Adipose tissue (tissue), 3 donors: Measurements from ENCODE around the gene PRLH. TPM values are rescaled to one million over a fixed set of nuclear protein-coding genes. Genes with fewer than 3 reads are reported as not detected.
"Not testable (repeated sequence)": the region's sequence is repeated elsewhere in the genome, so short reads cannot be mapped to it uniquely, and the experiment has no call there.

Experiments
- H3K27ac ChIP-seq: one replicate; pipeline ENCODE4 v1.5.1; 2013; ENCODE audit warnings: low read depth, low read length
- WGBS, 3 donors: extraction: QIAGEN DNeasy Blood & Tissue Kit; methylation state at CpG; one replicate each; pipeline ENCODE4 v1.1.7; 2013; 5-methylcytosine and 5-hydroxymethylcytosine counted together
- polyA plus RNA-seq, 3 donors: library from polyadenylated mRNA; stranded (reverse); fragments of 200-250 nt; gene quantifications; one replicate each; pipeline ENCODE4 v1.2.3, GENCODE V29; 2013
- donor health status: healthy with polysubstance abuse.
- donor health status: Bipolar disorder and iron deficiency.
- donor health status: healthy.

The PRLH gene
- polyA plus RNA-seq, 3 donors, result not detected

DNA sequence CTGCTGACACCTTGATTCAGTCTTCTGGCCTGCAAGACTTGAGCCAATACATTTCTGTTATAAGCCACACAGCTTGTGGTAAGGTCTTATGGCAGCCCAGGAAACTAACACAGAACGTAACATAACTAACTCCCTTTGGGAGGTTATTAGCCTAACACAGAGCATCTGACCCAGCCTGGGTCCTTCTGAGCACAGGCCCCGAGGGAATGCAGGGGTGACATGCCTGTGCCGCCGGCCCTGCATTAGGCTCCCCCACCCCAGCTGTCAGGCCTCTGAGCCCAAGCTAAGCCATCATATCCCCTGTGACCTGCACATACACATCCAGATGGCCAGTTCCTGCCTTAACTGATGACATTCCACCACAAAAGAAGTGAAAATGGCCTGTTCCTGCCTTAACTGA is 40.1 kb downstream of the PRLH start:
- 87 to 95% (median 90%) methylated on average over 4 of the region's 4 CpGs for WGBS, 3 donors
- H3K27ac ChIP-seq, result not testable (repeated sequence)

DNA sequence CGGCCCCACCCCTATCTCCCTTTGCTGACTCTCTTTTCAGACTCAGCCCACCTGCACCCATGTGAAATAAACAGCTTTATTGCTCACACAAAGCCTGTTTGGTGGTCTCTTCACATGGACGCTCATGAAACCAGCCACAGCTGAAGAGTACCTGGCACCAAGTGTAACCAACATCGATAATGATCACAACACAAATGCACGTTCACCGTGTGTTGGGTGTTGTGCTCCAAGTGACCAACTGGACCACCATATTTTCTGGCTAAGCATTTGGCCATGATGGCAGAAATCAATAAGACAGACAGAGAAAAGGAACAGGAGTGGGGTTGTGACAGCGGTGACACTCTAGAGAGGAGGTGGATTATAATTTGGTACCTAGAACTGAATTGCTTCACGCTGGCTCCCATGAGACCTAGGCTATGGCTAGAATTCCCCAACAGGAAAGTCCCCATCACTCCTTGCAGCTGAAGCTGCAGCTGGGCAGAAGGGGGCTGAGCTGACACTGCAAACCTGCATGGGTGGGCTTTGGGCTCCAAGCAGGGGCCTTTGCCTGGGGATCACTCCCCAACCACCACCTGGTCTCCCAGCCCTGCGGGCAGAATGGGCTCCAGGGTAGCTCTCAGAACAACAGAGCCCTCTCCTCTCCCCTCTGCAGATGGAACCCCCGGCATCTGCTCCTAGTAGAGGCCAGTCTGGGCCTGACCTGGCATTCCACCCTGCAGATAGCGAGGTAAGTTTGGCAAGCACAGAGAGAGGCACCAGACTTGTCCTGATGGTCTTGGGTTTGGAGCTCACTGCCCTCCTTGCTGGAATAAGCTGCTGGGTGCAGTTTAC is 46.4 kb downstream of the PRLH start:
- 94 to 95% (median 95%) methylated on average over 10 of the region's 10 CpGs for WGBS, 3 donors

DNA sequence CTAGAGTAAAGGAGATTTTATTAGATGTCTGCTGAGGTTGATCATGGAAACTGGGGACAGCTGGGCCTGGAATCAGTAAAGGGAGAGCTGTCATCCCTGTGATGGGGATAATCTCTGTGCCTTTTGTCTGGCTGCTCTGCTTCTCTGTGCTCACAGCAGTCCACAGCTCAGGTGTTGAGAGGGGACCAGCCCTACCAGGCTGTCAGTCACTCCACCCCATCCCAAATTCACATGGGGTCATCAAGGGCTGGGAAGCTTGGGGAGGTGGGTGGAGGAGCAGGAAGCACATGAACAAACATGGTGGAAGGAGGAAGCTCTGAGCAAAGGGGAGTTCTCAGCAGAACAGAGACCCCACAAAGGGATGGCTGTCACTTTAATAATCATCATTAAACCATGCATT is 47.3 kb downstream of the PRLH start:
- H3K27ac ChIP-seq, result no peak overlapping the region

More for the DNA sequence above, 46.4 kb downstream of the PRLH start:
- H3K27ac ChIP-seq, result no peak overlapping the region

DNA sequence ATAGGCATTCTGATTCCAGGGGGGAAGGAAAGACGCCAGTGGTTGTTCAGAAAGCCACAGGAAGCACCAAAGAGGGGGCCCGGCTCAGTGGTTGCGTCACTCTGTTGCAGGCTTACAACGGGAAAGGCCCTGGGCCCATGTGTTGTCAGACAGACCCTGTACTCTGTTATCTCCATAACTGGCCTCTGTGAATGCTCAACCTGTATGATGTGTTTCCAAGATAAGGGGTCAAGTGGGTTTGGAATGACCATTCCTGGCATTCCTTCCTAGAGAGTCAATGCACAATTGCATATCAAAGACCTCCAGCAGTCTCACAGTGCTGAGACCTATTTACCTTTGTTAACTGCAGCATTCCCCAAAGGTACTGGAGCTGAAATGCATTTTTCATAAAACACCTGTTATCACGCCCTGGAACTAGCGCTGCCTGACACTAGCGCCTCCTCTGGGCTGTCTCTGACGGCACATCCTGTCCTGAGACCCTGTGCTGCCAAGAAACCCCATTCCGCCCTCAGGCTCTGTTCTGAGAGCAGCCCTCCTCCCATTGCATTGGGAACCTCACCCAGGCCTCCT is 47.9 kb downstream of the PRLH start:
- 63 to 72% (median 68%) methylated on average over 9 of the region's 9 CpGs for WGBS, 3 donors
- H3K27ac ChIP-seq, result no peak overlapping the region

DNA sequence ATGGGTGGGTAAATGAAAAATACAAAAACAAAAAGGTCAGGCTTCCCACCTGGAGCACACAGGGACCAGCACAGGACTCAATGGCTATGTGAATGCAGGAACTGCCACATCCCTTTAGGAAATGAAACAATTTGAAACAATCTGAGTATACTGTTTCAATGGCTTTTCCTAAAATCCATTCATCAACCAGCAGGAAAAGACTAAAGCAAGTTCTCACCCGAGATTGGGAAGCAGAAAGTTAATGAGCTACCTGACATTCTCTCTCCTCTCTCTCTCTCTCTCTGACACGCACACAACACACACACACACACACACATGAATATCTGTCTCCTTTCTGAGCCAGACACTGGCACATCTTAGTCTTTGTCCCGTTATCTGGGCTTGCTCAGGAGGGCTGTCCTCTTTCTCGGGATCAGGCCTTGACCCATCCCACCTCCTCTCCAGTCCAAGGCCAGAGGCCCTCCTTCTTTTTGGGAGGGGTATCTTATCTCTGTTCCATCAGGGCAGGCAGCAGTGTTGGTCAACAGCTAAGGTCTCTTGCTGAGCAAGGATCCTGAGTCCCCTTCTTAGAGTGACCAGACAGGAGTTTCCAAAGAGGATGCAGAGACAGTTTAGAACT is 49.4 kb downstream of the PRLH start:
- H3K27ac ChIP-seq, result no peak overlapping the region
- 44 to 66% (median 59%) methylated on average over 4 of the region's 4 CpGs for WGBS, 3 donors

DNA sequence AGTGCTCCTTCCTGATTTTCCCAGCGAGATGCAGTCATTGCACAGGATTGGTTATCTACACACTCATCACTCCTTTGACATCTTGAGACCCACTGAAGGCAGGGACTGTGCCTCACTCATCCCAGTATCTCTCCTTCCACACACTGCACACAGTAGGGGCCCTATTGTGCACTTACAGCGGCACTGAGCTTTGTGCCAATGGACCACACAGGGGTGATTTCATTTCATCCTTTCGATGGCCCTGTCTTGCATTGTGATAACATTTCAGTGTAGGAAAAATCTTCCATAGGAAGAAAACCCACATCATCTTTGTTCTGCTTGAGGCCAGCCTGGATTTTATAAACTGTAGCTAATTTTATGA is 50.0 kb downstream of the PRLH start:
- peak overlapping the region; percentile 80 for H3K27ac ChIP-seq
- WGBS, 3 donors, result 50 to 64% (median 55%) methylated on average over 3 of the region's 3 CpGs

Other genes with a start within 250 kb of the PRLH start
- 100 to 1,000 TPM in 1 of 3 donors, 10 to 100 TPM in 2; 47.7 to 137 (median 66.2) TPM for gene COL6A3, start 152.4 kb upstream of the PRLH start, polyA plus RNA-seq
- 10 to 100 TPM in 2 of 3 donors, 1 to 10 TPM in 1; 9.5 to 15.0 (median 14.4) TPM for gene MLPH, start 79.3 kb upstream of the PRLH start, polyA plus RNA-seq
- 10 to 100 TPM in 1 of 3 donors, 1 to 10 TPM in 2; 1.1 to 22.7 (median 3.9) TPM for gene RAB17, start 24.2 kb downstream of the PRLH start, polyA plus RNA-seq
- 10 to 100 TPM; 17.8 to 54.7 (median 51.5) TPM for gene LRRFIP1, start 61.0 kb downstream of the PRLH start, polyA plus RNA-seq
- 1 to 10 TPM in 1 of 3 donors, under 1 TPM in 2; 0.12 to 1.7 (median 0.34) TPM for gene RBM44, start 232.2 kb downstream of the PRLH start, polyA plus RNA-seq